Measurements from ENCODE around the gene TES.
"Not testable (repeated sequence)": the region's sequence is repeated elsewhere in the genome, so short reads cannot be mapped to it uniquely, and the experiment has no call there.

TES gene

DNA sequence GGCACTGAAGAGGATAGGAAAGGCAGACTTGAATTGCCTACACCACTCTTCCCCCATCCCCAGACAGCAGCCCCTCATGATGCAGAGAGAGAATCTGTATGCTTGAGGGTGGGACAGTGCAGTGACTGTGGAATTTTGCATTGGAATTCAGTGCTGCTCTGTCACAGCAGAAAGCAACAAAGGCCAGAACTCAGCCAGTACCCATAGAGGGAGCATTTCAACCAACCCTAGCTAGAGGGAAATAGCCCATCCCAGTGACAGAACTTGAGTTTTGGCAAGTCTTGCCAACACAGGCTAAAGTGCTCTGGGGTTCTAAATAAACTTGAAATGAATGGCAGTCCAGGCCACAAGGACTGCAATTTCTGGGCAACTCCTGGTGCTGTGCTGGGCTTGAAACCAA, 80.4 kb downstream of the TES start:
- no peak for DNase-seq

DNA sequence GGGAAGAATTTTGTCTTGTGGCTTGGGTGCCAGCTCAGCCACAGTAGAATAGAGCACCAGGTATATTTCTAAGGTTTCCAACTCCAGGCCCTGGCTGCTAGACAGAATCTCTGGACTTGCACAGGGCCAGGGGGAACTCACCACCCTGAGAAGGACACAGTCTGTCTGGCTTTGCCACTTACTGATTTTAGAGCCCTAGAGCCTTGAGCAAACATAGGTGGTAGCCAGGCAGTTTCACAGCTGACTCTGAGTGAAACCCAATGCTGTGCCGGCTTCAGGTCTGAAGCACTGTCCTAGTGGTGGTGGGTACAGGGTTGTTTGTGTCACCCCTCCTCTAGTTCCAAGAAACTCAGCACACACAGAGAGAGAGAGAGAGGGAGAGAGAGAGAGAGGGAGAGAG, 81.6 kb downstream of the TES start:
- no peak for DNase-seq

DNA sequence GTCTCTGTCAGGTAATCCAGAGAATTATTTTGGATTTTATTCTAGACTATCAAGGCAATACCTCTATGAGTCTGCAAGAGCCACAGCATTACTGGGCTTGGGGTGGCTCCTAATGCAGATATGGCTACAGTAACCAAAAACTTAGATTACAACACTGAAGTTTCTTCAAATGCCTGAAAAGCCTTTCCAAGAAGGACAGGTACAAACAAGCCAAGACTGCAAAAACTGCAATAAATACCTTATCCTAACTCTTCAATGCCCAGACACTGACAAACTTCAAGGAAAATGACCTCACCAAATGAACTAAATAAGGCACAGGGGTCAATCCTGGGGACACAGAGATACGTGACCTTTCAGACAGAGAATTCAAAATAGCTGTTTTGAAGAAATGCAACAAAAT, 82.0 kb downstream of the TES start:
- DNase-seq, result no peak

DNA sequence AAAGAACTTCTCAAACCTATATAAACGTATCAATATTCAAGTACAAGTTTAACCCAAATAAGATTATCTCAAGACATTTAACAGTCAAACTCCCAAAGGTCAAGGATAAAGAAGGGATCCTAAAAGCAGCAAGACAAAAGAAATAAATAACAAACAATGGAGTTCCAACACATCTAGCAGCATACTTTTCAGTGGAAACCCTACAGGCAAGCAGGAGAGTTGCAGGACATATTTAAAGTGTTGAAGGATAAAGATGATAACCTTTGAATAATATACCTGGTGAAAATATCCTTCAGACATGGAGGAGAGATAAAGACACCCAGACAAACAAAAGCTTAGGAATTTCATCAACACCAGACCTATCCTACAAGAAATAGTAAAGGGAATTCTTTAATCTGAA, 82.8 kb downstream of the TES start:
- DNase-seq, result no peak

DNA sequence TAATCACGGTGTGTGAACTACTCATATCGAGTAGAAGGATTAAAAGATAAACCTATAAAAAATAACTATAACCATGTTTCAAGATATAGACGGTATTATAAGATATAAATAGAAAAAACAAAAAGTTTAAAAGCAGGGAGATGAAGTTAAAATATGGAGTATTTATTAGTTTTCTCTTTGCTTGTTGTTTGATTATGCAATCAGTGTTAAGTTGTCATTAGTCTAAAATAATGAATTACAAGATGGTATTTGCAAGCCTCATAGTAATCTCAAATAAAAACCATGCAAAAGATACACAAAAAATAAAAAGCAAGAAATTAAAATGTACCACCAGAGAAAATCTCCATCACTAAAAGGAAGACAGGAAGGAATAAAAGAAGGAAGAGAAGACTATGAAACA, 83.3 kb downstream of the TES start:
- no peak for DNase-seq

DNA sequence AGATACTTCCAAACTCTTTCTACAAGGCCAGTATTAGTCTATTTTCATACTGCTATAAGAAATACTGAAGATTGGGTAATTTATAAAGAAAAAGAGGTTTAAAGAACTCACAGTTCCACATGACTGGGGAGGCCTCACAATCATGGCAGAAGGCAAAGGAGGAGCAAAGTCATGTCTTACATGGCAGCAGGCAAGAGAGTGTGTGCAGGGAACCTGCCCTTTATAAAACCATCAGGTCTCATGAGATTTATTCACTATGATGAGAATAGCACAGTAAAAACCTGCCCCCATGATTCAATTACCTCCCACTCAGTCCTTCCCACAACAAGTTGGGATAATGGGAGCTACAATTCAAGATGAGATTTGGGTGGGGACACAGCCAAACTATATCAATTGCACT, 85.6 kb downstream of the TES start:
- DNase-seq, result not testable (repeated sequence)

DNA sequence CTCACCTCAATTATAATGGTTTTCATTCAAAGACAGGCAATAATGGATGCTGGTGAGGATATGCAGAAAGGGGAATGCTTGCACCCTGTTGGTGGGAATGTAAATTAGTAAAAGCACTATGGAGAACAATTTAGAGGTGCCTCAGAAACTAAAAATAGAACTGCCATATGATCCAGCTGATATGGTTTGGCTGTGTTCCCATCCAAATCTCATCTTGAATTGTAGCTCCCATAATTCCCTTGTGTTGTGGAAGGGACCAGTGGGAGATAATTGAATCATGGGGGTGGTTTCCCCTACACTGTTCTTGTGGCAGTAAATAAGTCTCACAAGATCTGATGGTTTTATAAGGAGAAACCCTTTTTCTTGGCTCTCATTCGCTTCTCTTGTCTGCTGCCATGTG, 87.7 kb downstream of the TES start:
- no peak for DNase-seq

DNA sequence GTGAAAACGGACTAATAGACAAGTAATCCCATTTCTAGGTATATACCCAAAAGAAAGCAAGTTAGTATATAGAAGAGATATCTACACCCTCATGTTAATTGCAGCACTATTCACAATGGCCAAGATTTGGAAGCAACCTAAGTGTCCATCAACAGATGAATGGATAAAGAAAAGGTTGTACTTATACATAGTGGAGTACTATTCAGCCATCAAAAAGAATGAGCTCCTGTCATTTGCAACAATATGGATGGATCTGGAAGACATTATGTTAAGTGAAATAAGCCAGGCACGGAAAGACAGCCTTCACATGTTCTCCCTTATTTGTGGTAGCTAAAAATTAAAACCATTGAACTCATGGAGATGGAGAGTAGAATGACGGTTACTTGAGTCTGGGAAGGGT, 88.2 kb downstream of the TES start:
- no peak for DNase-seq

DNA sequence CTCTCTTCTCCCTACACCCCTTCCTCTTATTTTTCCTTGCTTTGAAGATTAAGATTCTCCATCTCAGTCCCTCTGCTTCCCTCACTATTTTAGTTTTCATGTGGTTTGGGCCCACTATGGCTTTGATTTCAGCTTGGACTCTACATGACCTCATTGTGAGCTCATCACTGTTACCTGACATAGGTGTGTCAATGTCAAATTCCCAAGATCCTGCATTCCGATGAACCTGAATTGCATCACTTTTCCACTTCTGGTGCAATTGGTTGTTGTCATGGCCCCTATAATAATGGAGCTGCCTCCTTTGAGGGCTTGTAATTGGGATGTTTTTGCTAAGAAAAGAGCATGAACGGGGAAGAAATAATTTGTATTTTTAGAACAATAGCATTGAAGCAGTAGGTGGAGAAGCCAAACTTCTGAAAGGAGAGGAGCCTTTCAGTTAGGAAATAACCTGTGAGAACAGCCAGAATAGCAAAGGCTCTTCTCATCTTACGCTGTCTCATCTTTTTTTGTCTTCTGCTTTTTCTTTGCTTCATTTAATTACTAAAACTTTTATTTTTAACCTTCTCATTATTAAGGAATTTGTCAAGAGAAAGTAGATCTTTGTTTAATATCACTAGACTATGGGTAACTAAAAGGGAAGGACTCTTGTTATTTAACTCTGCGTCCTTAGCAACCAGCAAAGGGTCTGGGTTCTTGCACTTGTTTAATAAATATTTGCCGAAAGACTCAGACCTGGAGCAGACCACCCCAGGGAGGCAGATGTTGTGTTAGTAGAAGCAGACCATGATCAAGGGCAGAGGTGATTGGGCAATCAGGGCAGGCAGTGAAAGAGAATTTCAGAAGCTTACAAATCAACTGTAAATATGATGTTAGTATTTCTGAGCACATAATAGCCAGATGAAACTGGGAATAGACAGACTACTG, 95.4 kb downstream of the TES start:
- peak; percentile 24 for DNase-seq

DNA sequence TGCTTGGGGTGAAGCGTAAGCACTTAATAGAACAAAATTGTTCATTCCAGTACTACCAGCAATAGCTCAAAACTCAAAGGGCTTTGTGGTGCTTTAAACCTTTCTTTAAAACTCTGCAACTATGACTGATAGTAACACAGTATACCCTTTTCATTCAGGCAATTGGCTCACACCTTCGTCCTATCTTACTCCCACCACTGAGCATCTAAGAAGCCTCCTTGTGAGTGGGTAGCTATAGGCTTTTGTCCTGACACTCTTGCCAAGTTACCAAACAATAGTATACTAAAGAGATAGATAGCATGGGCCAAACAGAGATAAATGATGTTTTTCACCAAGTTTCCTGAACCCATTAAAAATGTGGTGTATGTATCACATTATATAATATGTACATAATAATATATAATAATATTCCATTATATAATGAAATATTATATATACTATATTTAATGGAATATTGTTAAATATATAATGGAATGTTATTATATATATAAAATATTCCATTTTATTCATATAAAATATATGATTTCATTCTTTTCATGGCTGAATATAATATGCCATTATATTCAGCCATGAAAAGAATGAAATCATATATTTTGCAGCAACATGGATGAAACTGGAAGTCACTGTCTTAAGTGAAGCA, 96.2 kb downstream of the TES start:
- DNase-seq, result no peak

DNA sequence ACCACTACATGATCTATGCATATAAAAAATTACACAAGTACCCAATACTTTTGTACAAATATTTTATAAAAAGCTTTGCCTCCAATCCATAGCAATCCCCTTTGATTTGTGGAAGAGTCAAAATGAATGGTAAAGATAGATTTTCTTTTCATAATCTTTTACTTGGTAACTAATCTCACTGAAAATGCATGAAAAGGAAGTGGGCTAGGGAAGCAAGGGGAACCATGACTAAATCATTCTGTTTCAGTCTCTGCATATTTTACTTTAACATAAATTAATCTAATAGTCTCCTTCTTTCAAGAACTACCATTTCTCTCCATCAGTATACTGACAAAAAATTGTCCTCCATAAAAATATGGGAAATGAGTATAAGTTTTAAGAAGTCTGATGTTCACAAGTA, 96.9 kb downstream of the TES start:
- DNase-seq, result no peak

Data from fibroblast of skin of abdomen (primary cell).